ENCODE data around the gene KCNK3. TPM values are rescaled to one million over a fixed set of nuclear protein-coding genes. Genes with fewer than 3 reads are reported as not detected.

The KCNK3 gene
- total and polyA plus RNA-seq, 10 donors: 0.61 to 6.0 (median 2.0) TPM

GRCh38 chr2:26709323-26710110 is 17.0 kb downstream of the KCNK3 start:
- 82 to 90% (median 86%) methylated on average over 19 of the region's 19 CpGs for WGBS, 5 donors
- H3K27me3 ChIP-seq (replicated peaks in 1 of 7): peaks cover 0 to 6% (median 0%) of the 10 kb centered on the region in 7 donors
- H3K9me3 ChIP-seq: no peaks in the 10 kb centered on the region
- no peak overlapping the region for H3K27ac ChIP-seq
- intact Hi-C loops (cut with DNase I; ENCODE audit: low total_unique reads): no loop called here
- peaks cover 0 to 12% (median 0%) of the 10 kb centered on the region in 6 donors for H3K4me1 ChIP-seq
- no peak for TF ChIP-seq POLR2AphosphoS5 (IDR thresholded peaks at IDR 0.05)
- TF ChIP-seq POLR2A (IDR thresholded peaks at IDR 0.05): no peak
- TF ChIP-seq CTCF (IDR thresholded peaks at IDR 0.05 in 8 of 11, conservative IDR thresholded peaks at IDR 0.05 in 3 of 11): no peak
- no peak for DNase-seq
- no peaks in the 10 kb centered on the region for H3K36me3 ChIP-seq
- H3K4me3 ChIP-seq: no peak overlapping the region

- Histone ChIP-seq H3K27ac (no peak overlapping the region), H3K9me3 (no peaks in the 10 kb centered on the region), H3K27me3 (replicated peaks in 1 of 7) (peaks cover 0 to 6% (median 0%) of the 10 kb centered on the region in 7 donors), H3K4me3 (no peak overlapping the region), H3K4me1 (peaks cover 0 to 12% (median 0%) of the 10 kb centered on the region in 6 donors), H3K36me3 (no peaks in the 10 kb centered on the region)
- intact Hi-C loops (cut with DNase I; ENCODE audit: low total_unique reads): no loop called here
- TF ChIP-seq POLR2AphosphoS5 (IDR thresholded peaks at IDR 0.05) (no peak), CTCF (IDR thresholded peaks at IDR 0.05 in 8 of 11, conservative IDR thresholded peaks at IDR 0.05 in 3 of 11) (no peak), POLR2A (IDR thresholded peaks at IDR 0.05) (no peak)
- 81 to 90% (median 84%) methylated on average over 4 to 9 of the region's 9 CpGs for WGBS, 5 donors
- DNase-seq: no peak
Observed at GRCh38 chr2:26710145-26710544, 17.6 kb downstream of the KCNK3 start.

GRCh38 chr2:26710743-26711456 is 18.4 kb downstream of the KCNK3 start:
- H3K27me3 ChIP-seq (replicated peaks in 1 of 7): peaks cover 0 to 3% (median 0%) of the 10 kb centered on the region in 7 donors
- H3K36me3 ChIP-seq: no peaks in the 10 kb centered on the region
- H3K4me1 ChIP-seq: peaks cover 0 to 12% (median 0%) of the 10 kb centered on the region in 6 donors
- no peak for DNase-seq
- intact Hi-C loops (cut with DNase I; ENCODE audit: low total_unique reads): no loop called here
- H3K9me3 ChIP-seq: no peaks in the 10 kb centered on the region
- H3K27ac ChIP-seq: no peak overlapping the region
- WGBS, 5 donors: 79 to 90% (median 85%) methylated on average over 13 to 17 of the region's 17 CpGs
- no peak overlapping the region for H3K4me3 ChIP-seq
- TF ChIP-seq POLR2A (IDR thresholded peaks at IDR 0.05): no peak
- TF ChIP-seq POLR2AphosphoS5 (IDR thresholded peaks at IDR 0.05): no peak
- no peak for TF ChIP-seq CTCF (IDR thresholded peaks at IDR 0.05 in 8 of 11, conservative IDR thresholded peaks at IDR 0.05 in 3 of 11)

Data from spleen (tissue), 11 donors.